HepG2 (cell line): Measurements from ENCODE around the gene KDM5C. TPM values are rescaled to one million over a fixed set of nuclear protein-coding genes. Genes with fewer than 3 reads are reported as not detected.

ENCODE experiments used
- ATAC-seq: fragments of 200-7000 bp; cut with Tn5 transposase; 3 replicates; pipeline ENCODE4 v1.9.1; 2020; ENCODE audit warnings: mild to moderate bottlenecking, moderate library complexity
- Bru-seq: library from RNA; stranded (reverse); fragments of 400-500 nt; gene quantifications from one replicate; lab custom pipeline; 2021; lab: Mats Ljungman, UMichigan
- BruChase-seq, 2 experiments: library from RNA; stranded (reverse); fragments of 400-500 nt; gene quantifications; one replicate each; lab custom pipeline; 2021; lab: Mats Ljungman, UMichigan
- BruUV-seq: library from RNA; stranded (reverse); fragments of 400-500 nt; replicated peaks from 2 replicates; lab custom pipeline; 2021; lab: Mats Ljungman, UMichigan
- CTCF ChIA-PET: fragments of 300-600 bp; formaldehyde crosslinking; extraction: SDS; loops from one replicate; lab custom pipeline; 2021; ENCODE audit warnings: low total read pairs, inconsistent platforms, low intra/inter-chr PET ratio; lab: Yijun Ruan, JAX
- POLR2A ChIA-PET: fragments of 350-600 bp; sonication (Branson Sonifier 250); formaldehyde crosslinking; loops from one replicate; lab custom pipeline; 2020; ENCODE audit warnings: antibody characterized with exemption, inconsistent platforms; lab: Yijun Ruan, JAX
- DNase-seq: peaks from one replicate; pipeline ENCODE4 v3.0.0-alpha.2; 2015; ENCODE audit warnings: low spot score
- FAIRE-seq: peaks from 3 replicates; lab custom pipeline; 2011; peaks lifted over from hg19 to GRCh38; lab: Jason Lieb, UNC
- H2AFZ ChIP-seq: one replicate; pipeline ENCODE4 v1.6.1; 2011; ENCODE audit warnings: low read length, inconsistent platforms
- H3K27ac ChIP-seq: fragments of 300-600 bp; 3 replicates; pipeline ENCODE4 v1.8.0; 2011; ENCODE audit warnings: mixed run types, mild to moderate bottlenecking, mixed read lengths, low read length, inconsistent platforms; ENCODE audit not compliant: insufficient read depth; ENCODE audit errors: extremely low read length
- H3K27me3 ChIP-seq, 2 experiments: fragments of 200-600 bp in 1 of 2; 2 replicates in 1 of 2; 3 replicates in 1 of 2; pipeline versions ENCODE4 v1.6.0 to v1.8.0; 2011; ENCODE audit warnings: low read length in 2 of 2, mild to moderate bottlenecking in 2 of 2, moderate library complexity in 2 of 2, inconsistent platforms in 1 of 2; ENCODE audit not compliant: insufficient read depth in 2 of 2, control insufficient read depth in 1 of 2
- H3K36me3 ChIP-seq, 2 experiments: fragments of 200-600 bp in 1 of 2; replicated peaks in 1 of 2; 2 replicates in 1 of 2; 3 replicates in 1 of 2; pipeline versions ENCODE4 v1.5.1 to v1.8.0; 2011; ENCODE audit warnings: low read length in 2 of 2, inconsistent platforms in 1 of 2; ENCODE audit not compliant: insufficient read depth in 2 of 2, control insufficient read depth in 1 of 2
- H3K4me1 ChIP-seq: 2 replicates; pipeline ENCODE4 v1.5.1; 2012; ENCODE audit warnings: low read length, inconsistent platforms; ENCODE audit not compliant: insufficient read depth
- H3K4me2 ChIP-seq: 2 replicates; pipeline ENCODE4 v1.6.0; 2011; ENCODE audit warnings: low read depth, low read length, inconsistent platforms
- H3K4me3 ChIP-seq, 3 experiments: fragments of 200-600 bp in 1 of 3; sonication (generic), shearing (Covaris generic) in 1 of 3; replicated peaks in 1 of 3; 2 replicates each; pipeline ENCODE4 v1.5.1; 2011 to 2016; ENCODE audit warnings: low read length in 3 of 3, inconsistent platforms in 2 of 3, low read depth in 2 of 3, mild to moderate bottlenecking in 2 of 3, control low read depth in 1 of 3, mixed read lengths in 1 of 3; ENCODE audit not compliant: insufficient read depth in 1 of 3
- H3K79me2 ChIP-seq: one replicate; pipeline ENCODE4 v1.6.1; 2011; ENCODE audit warnings: low read length, inconsistent platforms; ENCODE audit not compliant: insufficient read depth
- H3K9ac ChIP-seq: 2 replicates; pipeline ENCODE4 v1.6.0; 2011; ENCODE audit warnings: mild to moderate bottlenecking, low read depth, low read length, inconsistent platforms; ENCODE audit not compliant: insufficient read depth
- H3K9me3 ChIP-seq: 2 replicates; pipeline ENCODE4 v1.5.1; 2012; ENCODE audit warnings: mild to moderate bottlenecking, low read length
- H4K20me1 ChIP-seq: 2 replicates; pipeline ENCODE4 v1.6.0; 2011; ENCODE audit warnings: inconsistent platforms, mild to moderate bottlenecking, low read length, moderate library complexity; ENCODE audit not compliant: insufficient read depth
- AGO2 ChIP-seq: fragments of 200-400 bp; formaldehyde crosslinking; optimal IDR thresholded peaks from 2 replicates; pipeline ENCODE3; 2017; ENCODE audit warnings: mild to moderate bottlenecking, low read depth, low read length, moderate library complexity
- BRD4 ChIP-seq: sonication (generic); formaldehyde crosslinking; IDR thresholded peaks from 2 replicates; pipeline ENCODE4 v1.4.0; 2020; ENCODE audit warnings: missing genetic modification reagents
- CHD2 ChIP-seq: IDR thresholded peaks from 2 replicates; pipeline ENCODE4 v1.6.1; 2011; ENCODE audit warnings: low read depth, low read length, improper control_type of control experiment
- HDAC1 ChIP-seq: sonication (generic); formaldehyde crosslinking; IDR thresholded peaks from 2 replicates; pipeline ENCODE4 v1.5.1; 2020; ENCODE audit warnings: mild to moderate bottlenecking, missing genetic modification reagents
- HMGXB3 ChIP-seq: sonication (generic); formaldehyde crosslinking; IDR thresholded peaks from 2 replicates; pipeline ENCODE4 v1.4.0; 2020; ENCODE audit warnings: missing genetic modification reagents, borderline replicate concordance
- MIXL1 ChIP-seq: IDR thresholded peaks from 2 replicates; pipeline ENCODE4 v1.6.1; 2016
- POLR2G ChIP-seq: fragments of 200-400 bp; formaldehyde crosslinking; IDR thresholded peaks from 2 replicates; pipeline ENCODE4 v1.6.1; 2018; ENCODE audit warnings: mild to moderate bottlenecking, low read depth, low read length, moderate library complexity
- ZBTB8A ChIP-seq: sonication (generic); formaldehyde crosslinking; IDR thresholded peaks from 2 replicates; pipeline ENCODE4 v1.4.0; 2020; ENCODE audit warnings: mild to moderate bottlenecking, low read depth, missing genetic modification reagents, borderline replicate concordance
- ZNF143 ChIP-seq: sonication (generic); formaldehyde crosslinking; IDR thresholded peaks from 2 replicates; pipeline ENCODE4 v1.4.0; 2020; ENCODE audit warnings: missing genetic modification reagents
- ZNF547 ChIP-seq: sonication (generic); formaldehyde crosslinking; IDR thresholded peaks from 2 replicates; pipeline ENCODE4 v1.5.1; 2020; ENCODE audit warnings: mild to moderate bottlenecking, missing genetic modification reagents
- ZNF883 ChIP-seq: sonication (generic); formaldehyde crosslinking; IDR thresholded peaks from 2 replicates; pipeline ENCODE4 v1.5.1; 2020; ENCODE audit warnings: mild to moderate bottlenecking, missing genetic modification reagents; ENCODE audit errors: not compliant biosample characterization
- WGBS: methylation state at CpG from one replicate; pipeline ENCODE4 v1.1.6; 2017; ENCODE audit warnings: low lambda C conversion rate; 5-methylcytosine and 5-hydroxymethylcytosine counted together
- in situ Hi-C: cut with HindIII; loops from 2 replicates; pipeline ENCODE4 v1.10.0; 2017; ENCODE audit warnings: low pct_unique_long_range_greater_than_20kb; ENCODE audit not compliant: extremely low pct_ligation_motif_present
- intact Hi-C: fragments of 100-400 bp; cut with micrococcal nuclease; formaldehyde crosslinking; loops from one replicate; pipeline ENCODE4 v1.10.0; 2022; ENCODE audit not compliant: unreplicated experiment
- long read RNA-seq, 2 experiments: library from RNA in 1 of 2; library from polyadenylated mRNA in 1 of 2; stranded (forward) in 1 of 2; unstranded in 1 of 2; transcript quantifications; one replicate each; pipeline ENCODE4 v2.0.0, GENCODE V29; 2019 to 2022
- polyA minus RNA-seq, 3 experiments: library from RNA; depleted of rRNA, polyadenylated mRNA; stranded (reverse); fragments of >200 nt; gene quantifications; 2 replicates each; pipeline ENCODE4 v1.2.3, GENCODE V29; 2011; ENCODE audit warnings: low replicate concordance in 1 of 3
- polyA plus RNA-seq, 8 experiments: library from polyadenylated mRNA; depleted of rRNA in 3 of 8; stranded (reverse) in 7 of 8; unstranded in 1 of 8; fragments of >200 nt; fragmentation: Illumina TruSeq in 4 of 8; extraction: Trizol in 4 of 8; gene quantifications; 2 replicates each; pipeline versions ENCODE4 v1.2.1 to v1.2.3, GENCODE V29; 2011 to 2016; ENCODE audit warnings: low read depth in 4 of 8, missing spikeins in 1 of 8, mixed read lengths in 1 of 8; ENCODE audit not compliant: insufficient read depth in 1 of 8
- total RNA-seq, 5 experiments: library from RNA; depleted of rRNA; stranded (reverse); fragments of >200 nt; fragmentation: Illumina TruSeq; extraction: Trizol; gene quantifications; 2 replicates each; pipeline ENCODE4 v1.2.3, GENCODE V29; 2016; ENCODE audit warnings: low read depth in 1 of 5

The KDM5C gene
- total RNA-seq (2016; rRNA removed; fragmentation: Illumina TruSeq; extraction: Trizol): 26.0 and 32.5 TPM in 2 replicates
- total RNA-seq (2016; cell fraction: cytosol; rRNA removed; fragmentation: Illumina TruSeq; extraction: Trizol; ENCODE audit: low read depth): 2.3 and 2.5 TPM in 2 replicates
- total RNA-seq (2016; cell fraction: insoluble cytoplasmic fraction; rRNA removed; fragmentation: Illumina TruSeq; extraction: Trizol): 21.6 and 32.6 TPM in 2 replicates
- 8.3 and 11.1 TPM in 2 replicates for total RNA-seq (2016; cell fraction: membrane; rRNA removed; fragmentation: Illumina TruSeq; extraction: Trizol)
- 39.7 and 47.1 TPM in 2 replicates for total RNA-seq (2016; cell fraction: nucleus; rRNA removed; fragmentation: Illumina TruSeq; extraction: Trizol)
- 34.0 and 46.9 TPM in 2 replicates for polyA plus RNA-seq (2011; rRNA removed)
- polyA plus RNA-seq (2011; cell fraction: cytosol; rRNA removed): 15.0 and 15.5 TPM in 2 replicates
- 139 and 160 TPM in 2 replicates for polyA plus RNA-seq (2011; cell fraction: nucleus; rRNA removed)
- polyA plus RNA-seq (2012): 29.4 and 34.1 TPM in 2 replicates
- polyA plus RNA-seq (2016; cell fraction: cytosol; fragmentation: Illumina TruSeq; extraction: Trizol; ENCODE audit: low read depth): 1.0 and 1.1 TPM in 2 replicates
- 13.6 and 17.4 TPM in 2 replicates for polyA plus RNA-seq (2016; cell fraction: insoluble cytoplasmic fraction; fragmentation: Illumina TruSeq; extraction: Trizol; ENCODE audit: low read depth)
- polyA plus RNA-seq (2016; cell fraction: membrane; fragmentation: Illumina TruSeq; extraction: Trizol; ENCODE audit: low read depth): 1.6 and 2.4 TPM in 2 replicates
- polyA plus RNA-seq (2016; cell fraction: nucleus; fragmentation: Illumina TruSeq; extraction: Trizol; ENCODE audit: insufficient read depth, low read depth): 43.2 and 51.6 TPM in 2 replicates
- 109 and 178 TPM in 2 replicates for polyA minus RNA-seq (2011; rRNA and poly(A)+ RNA removed; ENCODE audit: low replicate concordance)
- polyA minus RNA-seq (2011; cell fraction: cytosol; rRNA and poly(A)+ RNA removed): 36.1 and 38.1 TPM in 2 replicates
- polyA minus RNA-seq (2011; cell fraction: nucleus; rRNA and poly(A)+ RNA removed): 101 and 105 TPM in 2 replicates
- Bru-seq, nascent RNA: percentile 79 among the genes with signal in this experiment
- percentile 90 among the genes with signal in this experiment for BruChase-seq, experiment 1, labeled RNA remaining after a 6-hour chase
- percentile 83 among the genes with signal in this experiment for BruChase-seq, experiment 2, labeled RNA remaining after a 2-hour chase
- long read RNA-seq, experiment 1, partial matches to known transcripts: 5 of 11 reads
- long read RNA-seq, experiment 1, other reads (novel, unspliced or antisense): 6 of 11 reads
- long read RNA-seq, experiment 2, full-length matches to known transcripts: 6 of 81 reads
- long read RNA-seq, experiment 2, partial matches to known transcripts: 22 of 81 reads
- long read RNA-seq, experiment 2, other reads (novel, unspliced or antisense): 53 of 81 reads

DNA sequence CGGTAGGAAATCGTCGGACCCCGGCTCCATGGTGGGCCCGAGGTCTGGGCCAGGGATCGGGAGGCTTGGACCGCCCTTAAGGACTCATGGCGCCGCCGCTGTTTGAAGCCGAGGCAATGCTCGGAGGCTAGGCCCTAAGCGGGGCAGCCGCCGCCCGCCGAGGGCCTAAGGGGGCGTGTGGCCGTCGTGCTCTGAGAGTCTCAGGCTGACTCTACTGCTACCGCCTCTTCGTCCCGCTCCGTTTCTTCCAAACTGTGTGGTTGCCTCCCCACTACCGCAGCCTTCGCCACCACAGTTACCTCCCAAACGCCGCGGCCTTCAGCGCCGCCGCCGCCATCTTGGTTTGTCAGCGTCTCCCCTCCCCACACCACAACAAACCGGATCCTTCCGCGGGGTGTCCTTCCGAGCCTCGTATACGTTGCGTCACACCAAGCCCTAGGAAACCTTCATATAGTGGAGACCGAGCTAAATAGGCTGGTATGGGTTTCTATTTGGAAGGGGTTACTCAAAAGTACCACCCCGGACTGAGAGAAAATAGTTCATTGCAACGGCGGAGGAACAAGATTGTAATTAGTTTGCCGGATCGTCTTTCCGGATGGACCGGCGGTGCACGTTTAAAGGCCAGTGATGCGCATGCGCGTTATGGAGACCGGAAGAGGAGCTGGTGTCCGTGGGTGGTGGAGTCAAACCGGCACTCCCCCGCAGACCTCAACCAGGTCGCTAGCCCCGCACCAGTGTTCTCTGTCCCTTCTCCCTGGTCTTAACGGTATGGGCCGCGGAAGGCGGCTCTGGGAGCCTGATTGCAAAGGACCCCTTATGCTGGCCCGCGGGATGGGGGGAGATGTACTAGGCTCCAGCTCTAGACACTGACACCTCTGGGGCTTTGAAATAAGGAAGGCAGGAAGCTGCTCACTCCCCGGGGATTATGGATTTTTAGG is at the start of gene KDM5C:
Gene KDM5C, minus strand, starts transcription at position 348 of the 938 bp plus-strand sequence. Its CDS starts 318 bp downstream, at position 30.
- peak; percentile 95 for FAIRE-seq
- no TSS peak for BruUV-seq
- TF ChIP-seq CHD2 (peak; percentile 82), ZBTB8A (no peak), AGO2 (peak; percentile 50), MIXL1 (CRISPR knock-in tag) (peak; percentile 88; the same call in 1 of the 2 replicates), HMGXB3 (CRISPR knock-in tag) (no peak; the same call in 1 of the 2 replicates), ZNF883 (CRISPR knock-in tag) (peak; percentile 70), POLR2G (peak; percentile 85), ZNF547 (CRISPR knock-in tag) (peak; percentile 67; the same call in 1 of the 2 replicates), BRD4 (CRISPR knock-in tag) (peak; percentile 71; the same call in 1 of the 2 replicates), ZNF143 (CRISPR knock-in tag) (no peak), HDAC1 (CRISPR knock-in tag) (peak; percentile 39; the same call in 1 of the 2 replicates)

More for the DNA sequence above, at the start of gene KDM5C:
- H3K36me3 ChIP-seq: peaks cover 0 to 6% of the 10 kb centered on the region in 2 experiments; a peak in 2 of 5 replicates
- H3K4me1 ChIP-seq: peaks cover 34% of the 10 kb centered on the region
- H3K4me2 ChIP-seq: peak within 1 kb of the TSS; percentile 95
- peak within 1 kb of the TSS; percentile 83 to 89 (median 87) for H3K4me3 ChIP-seq
- ChIA-PET POLR2A (interaction anchor here (0.6 to 1.1 kb wide), 6 partner anchors 11 to 197 kb away, joined by 3 to 5 read pairs (median 4); partner anchors contain the start of genes RIBC1, SMC1A and TSPYL2), CTCF (no interaction called here)
- ATAC-seq (peak; percentile 86), DNase-seq (peak; percentile 84)
- WGBS: 0% methylated on average over 25 of the region's 67 CpGs
- peak within 1 kb of the TSS; percentile 86 for H2AFZ ChIP-seq
- H3K27me3 ChIP-seq: no peaks in the 10 kb centered on the region; a peak in 2 of 5 replicates
- intact Hi-C loops: loop anchor here (1.0 to 5.0 kb wide), 2 partner anchors 14 to 197 kb away; partner anchors contain the start of genes RIBC1 and SMC1A
- H4K20me1 ChIP-seq: peaks cover 29% of the 10 kb centered on the region
- in situ Hi-C loops: no loop called here
- H3K27ac ChIP-seq: peak within 1 kb of the TSS; percentile 95
- peak within 1 kb of the TSS; percentile 97 for H3K9ac ChIP-seq
- no peaks in the 10 kb centered on the region for H3K9me3 ChIP-seq
- peaks cover 49% of the 10 kb centered on the region for H3K79me2 ChIP-seq
